Type B pancreatic cell (in vitro differentiated cells): ENCODE measurements around the gene H2BW1. TPM values are rescaled to one million over a fixed set of nuclear protein-coding genes. Genes with fewer than 3 reads are reported as not detected.

Experiments used
- total RNA-seq: library from RNA; stranded (reverse); gene quantifications from 2 replicates; pipeline ENCODE4 v1.2.1, GENCODE V29; 2021; ENCODE audit warnings: low replicate concordance

H2BW1 gene
- total RNA-seq, 1 donor from 2014 or later, result not detected

Other genes with a start within 250 kb of the H2BW1 start
- 0.64 and 55.3 TPM in 2 replicates for gene PLP1, start 236.9 kb downstream of the H2BW1 start, total RNA-seq
- 1.4 and 2.8 TPM in 2 replicates for gene RAB9B, start 181.5 kb downstream of the H2BW1 start, total RNA-seq
- 13.2 and 23.0 TPM in 2 replicates for gene TMSB15B, start 51.1 kb downstream of the H2BW1 start, total RNA-seq
- gene H2BW2, start 26.2 kb upstream of the H2BW1 start, total RNA-seq, result not detected in 2 replicates
- 4.4 and 16.5 TPM in 2 replicates for gene TMSB15C, start 62.5 kb upstream of the H2BW1 start, total RNA-seq
- 2.6 and 9.0 TPM in 2 replicates for gene ZCCHC18, start 98.8 kb upstream of the H2BW1 start, total RNA-seq
- gene SLC25A53, start 143.3 kb upstream of the H2BW1 start, total RNA-seq, result 8.8 and 9.3 TPM in 2 replicates
- gene FAM199X, start 152.7 kb upstream of the H2BW1 start, total RNA-seq, result 17.4 and 18.5 TPM in 2 replicates
- 0.19 TPM in 1 of 2 replicates, not detected in the other for gene ESX1, start 241.2 kb upstream of the H2BW1 start, total RNA-seq